Breast epithelium (tissue), 4 donors: ENCODE measurements around the gene KATNAL1. TPM values are rescaled to one million over a fixed set of nuclear protein-coding genes. Genes with fewer than 3 reads are reported as not detected.

ENCODE experiments used
- DNase-seq, 2 donors: peaks; one replicate each; pipeline ENCODE4 v3.0.0-alpha.2; 2019; ENCODE audit warnings: low spot score in 2 of 2
- H3K27ac ChIP-seq, 2 donors: fragments of 200-600 bp; sonication (generic) in 1 of 2; one replicate each; pipeline ENCODE4 v1.5.1; 2016 to 2019; ENCODE audit warnings: mild to moderate bottlenecking in 1 of 2
- H3K27me3 ChIP-seq, 2 donors: fragments of 200-600 bp; sonication (generic) in 1 of 2; one replicate each; pipeline versions ENCODE4 v1.5.1 to v1.6.0; 2017 to 2019; ENCODE audit warnings: control low read depth in 1 of 2, mild to moderate bottlenecking in 1 of 2
- H3K36me3 ChIP-seq: fragments of 200-600 bp; one replicate; pipeline ENCODE4 v1.5.1; 2019
- H3K4me1 ChIP-seq, 2 donors: fragments of 200-600 bp; sonication (generic); one replicate each; pipeline ENCODE4 v1.5.1; 2016 to 2019; ENCODE audit warnings: control low read depth in 1 of 2
- H3K4me3 ChIP-seq, 3 donors: fragments of 200-600 bp; sonication (generic); 1 replicate in 2 of 3; 2 replicates in 1 of 3; pipeline ENCODE4 v1.5.1; 2016 to 2019; ENCODE audit warnings: mild to moderate bottlenecking in 3 of 3, moderate library complexity in 2 of 3
- H3K9me3 ChIP-seq, 2 donors: fragments of 200-600 bp; sonication (generic) in 1 of 2; one replicate each; pipeline ENCODE4 v1.5.1; 2016 to 2019; ENCODE audit warnings: control low read depth in 1 of 2
- CTCF ChIP-seq, 3 donors: fragments of 450-650 bp; IDR thresholded peaks; one replicate each; pipeline ENCODE4 v1.5.1; 2016 to 2017; ENCODE audit warnings: antibody characterized with exemption in 3 of 3, mild to moderate bottlenecking in 3 of 3, moderate library complexity in 3 of 3
- POLR2A ChIP-seq: fragments of 450-650 bp; IDR thresholded peaks from one replicate; pipeline ENCODE4 v1.6.1; 2016; ENCODE audit warnings: antibody characterized with exemption, mild to moderate bottlenecking, moderate library complexity
- POLR2AphosphoS5 ChIP-seq, 3 donors: sonication (generic); formaldehyde crosslinking; IDR thresholded peaks; one replicate each; pipeline ENCODE4 v1.6.1; 2017; ENCODE audit warnings: antibody characterized with exemption in 3 of 3
- intact Hi-C: fragments of 100-400 bp; cut with DNase I; formaldehyde crosslinking; loops from one replicate; pipeline ENCODE4 v1.15.1; 2023; ENCODE audit warnings: low total_unique reads
- total RNA-seq, 3 donors: library from RNA; depleted of rRNA; stranded (reverse); fragments of >200 nt; gene quantifications; one replicate each; pipeline ENCODE4 v1.1.0, GENCODE V29; 2016

Gene KATNAL1
- total RNA-seq, 3 donors from 2014 or later: 14.6 to 23.8 (median 17.0) TPM

- H3K27ac ChIP-seq: no peak overlapping the region
- TF ChIP-seq POLR2AphosphoS5 (IDR thresholded peaks at IDR 0.05) (no peak), CTCF (IDR thresholded peaks at IDR 0.05) (no peak), POLR2A (no peak)
- DNase-seq: no peak
- no peak overlapping the region for H3K4me3 ChIP-seq
- no peaks in the 10 kb centered on the region for H3K27me3 ChIP-seq
- intact Hi-C loops: no loop called here
- H3K4me1 ChIP-seq: no peaks in the 10 kb centered on the region
- no peaks in the 10 kb centered on the region for H3K9me3 ChIP-seq
- H3K36me3 ChIP-seq: no peaks in the 10 kb centered on the region
These were observed 95.1 kb downstream of the KATNAL1 start for GRCh38 chr13:30212256-30212655.

GRCh38 chr13:30211745-30212144, 95.6 kb downstream of the KATNAL1 start:
- no peaks in the 10 kb centered on the region for H3K9me3 ChIP-seq
- no peaks in the 10 kb centered on the region for H3K36me3 ChIP-seq
- H3K27me3 ChIP-seq: no peaks in the 10 kb centered on the region
- no peak overlapping the region for H3K4me3 ChIP-seq
- intact Hi-C loops: no loop called here
- DNase-seq: no peak
- no peak for TF ChIP-seq POLR2AphosphoS5 (IDR thresholded peaks at IDR 0.05)
- no peak for TF ChIP-seq POLR2A
- no peak for TF ChIP-seq CTCF (IDR thresholded peaks at IDR 0.05)
- no peaks in the 10 kb centered on the region for H3K4me1 ChIP-seq
- no peak overlapping the region for H3K27ac ChIP-seq

- Histone ChIP-seq H3K36me3 (no peaks in the 10 kb centered on the region), H3K4me1 (no peaks in the 10 kb centered on the region), H3K4me3 (no peak overlapping the region), H3K27ac (no peak overlapping the region), H3K9me3 (no peaks in the 10 kb centered on the region), H3K27me3 (no peaks in the 10 kb centered on the region)
- DNase-seq: no peak
- TF ChIP-seq POLR2A (no peak), CTCF (IDR thresholded peaks at IDR 0.05) (no peak), POLR2AphosphoS5 (IDR thresholded peaks at IDR 0.05) (no peak)
- intact Hi-C loops: no loop called here
These were observed 102.8 kb downstream of the KATNAL1 start for GRCh38 chr13:30204564-30204963.

GRCh38 chr13:30196025-30196424, 111.3 kb downstream of the KATNAL1 start:
- Histone ChIP-seq H3K4me1 (no peaks in the 10 kb centered on the region), H3K27ac (no peak overlapping the region), H3K9me3 (no peaks in the 10 kb centered on the region), H3K27me3 (no peaks in the 10 kb centered on the region), H3K4me3 (no peak overlapping the region), H3K36me3 (no peaks in the 10 kb centered on the region)
- DNase-seq: no peak
- TF ChIP-seq POLR2A: no peak
- no peak for TF ChIP-seq POLR2AphosphoS5 (IDR thresholded peaks at IDR 0.05)
- no peak for TF ChIP-seq CTCF (IDR thresholded peaks at IDR 0.05)
- intact Hi-C loops: loop anchor here (5.0 kb wide), 1 partner anchor 181 kb away; no protein-coding TSS in a partner anchor

- intact Hi-C loops: loop anchor here (5.0 kb wide), 1 partner anchor 182 kb away; no protein-coding TSS in a partner anchor
- Histone ChIP-seq H3K4me3 (no peak overlapping the region), H3K4me1 (no peaks in the 10 kb centered on the region), H3K9me3 (no peaks in the 10 kb centered on the region), H3K27ac (no peak overlapping the region), H3K36me3 (no peaks in the 10 kb centered on the region), H3K27me3 (no peaks in the 10 kb centered on the region)
- DNase-seq: no peak
- TF ChIP-seq POLR2AphosphoS5 (IDR thresholded peaks at IDR 0.05): no peak
These were observed 112.4 kb downstream of the KATNAL1 start for GRCh38 chr13:30194906-30195305.
